SH-SY5Y (cell line): ENCODE data around the gene TRPC4AP.

Experiments
- GATA2 ChIP-seq: IDR thresholded peaks from 2 replicates; pipeline ENCODE4 v1.6.1; 2011; ENCODE audit warnings: mild to moderate bottlenecking, low read depth, low read length
- GATA3 ChIP-seq: IDR thresholded peaks from 2 replicates; pipeline ENCODE4 v1.6.1; 2011; ENCODE audit warnings: low read depth, mild to moderate bottlenecking, low read length, moderate library complexity

- TF ChIP-seq GATA2 = no peak
- no peak for TF ChIP-seq GATA3
These were observed 7.6 kb downstream of the TRPC4AP start for GRCh38 chr20:35084998-35085397.
